Activated T-cell treated with anti-CD3 and anti-CD28 coated beads for 4 hours (primary cell): ENCODE measurements around the gene AAGAB.

Experiments
- DNase-seq: peaks from one replicate; pipeline ENCODE4 v3.0.0-alpha.2; 2020

Gene AAGAB

DNA sequence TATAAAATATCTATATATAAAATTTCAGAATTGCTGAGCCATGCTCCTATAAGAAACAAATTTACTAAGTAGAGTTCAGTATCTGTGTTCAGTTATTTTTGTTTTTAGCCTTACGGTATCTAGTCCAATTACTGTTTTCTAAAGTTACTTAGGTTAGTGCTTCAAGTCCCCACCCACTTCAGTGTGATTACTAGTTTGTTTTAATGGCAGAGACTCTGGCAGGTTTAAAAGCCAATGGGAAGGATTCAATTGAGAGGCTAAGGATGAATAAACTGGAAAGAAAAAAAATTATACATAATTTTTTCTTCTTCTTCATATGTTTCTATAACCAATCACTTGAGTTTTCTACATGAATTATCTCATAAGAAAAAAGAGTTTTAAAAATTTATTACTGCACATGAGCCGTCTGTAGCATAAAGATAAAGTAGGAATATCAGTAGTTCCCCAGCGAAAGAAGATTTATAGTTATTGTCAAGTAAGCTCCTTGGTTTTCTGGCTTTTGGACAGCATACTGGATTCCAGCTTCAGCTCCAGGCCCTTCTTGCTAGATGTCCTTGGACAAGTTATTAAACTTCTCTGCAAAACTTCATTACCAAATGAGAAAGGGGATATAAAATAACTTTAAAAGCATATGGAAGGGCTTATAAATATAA lies 46.8 kb downstream of the AAGAB start:
- DNase-seq = no peak

- no peak for DNase-seq
Measured at GRCh38 chr15:67202991-67203390, 51.5 kb downstream of the AAGAB start.

DNA sequence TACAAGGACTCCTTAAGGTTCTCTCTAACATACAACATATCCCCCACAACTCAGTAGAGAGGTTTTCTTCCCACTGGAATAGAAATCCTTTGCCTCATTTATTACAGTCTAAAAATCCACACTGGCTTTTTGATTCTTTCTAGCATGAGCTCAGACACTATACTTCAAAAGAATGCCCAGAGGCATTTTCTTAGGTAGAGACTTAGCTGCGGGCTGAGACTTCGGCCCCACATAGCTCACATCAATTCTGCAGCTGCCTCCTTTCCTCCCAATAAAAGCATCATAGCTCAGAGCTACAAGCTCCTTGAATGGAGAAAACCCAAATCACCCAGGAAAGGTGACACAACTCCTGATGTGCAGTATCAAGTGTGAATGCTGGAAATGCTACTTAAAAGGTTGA lies 52.4 kb downstream of the AAGAB start:
- no peak for DNase-seq

DNA sequence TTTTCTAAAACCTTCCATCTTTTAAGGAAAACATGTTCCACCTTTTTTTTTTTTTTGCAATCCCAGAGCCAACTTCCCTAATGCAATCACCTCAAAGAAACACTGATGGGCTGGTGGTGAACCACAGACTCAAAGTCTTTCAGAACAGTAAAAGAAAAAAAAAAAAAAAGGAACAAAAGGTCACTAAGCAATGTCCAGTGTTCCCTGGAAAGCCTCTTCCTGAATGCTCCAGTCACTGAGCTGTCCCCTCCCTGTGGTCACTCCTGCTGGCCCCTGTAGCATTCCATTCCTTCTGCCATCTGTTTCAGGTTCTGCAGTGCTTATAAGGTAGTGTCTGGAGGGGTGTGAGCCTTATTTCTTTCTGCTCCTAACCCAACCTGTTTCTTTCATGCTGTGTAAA lies 53.3 kb downstream of the AAGAB start:
- no peak for DNase-seq

GRCh38 chr15:67199881-67200763 lies 54.3 kb downstream of the AAGAB start:
- DNase-seq = no peak

GRCh38 chr15:67199391-67199790 lies 55.1 kb downstream of the AAGAB start:
- no peak for DNase-seq

DNA sequence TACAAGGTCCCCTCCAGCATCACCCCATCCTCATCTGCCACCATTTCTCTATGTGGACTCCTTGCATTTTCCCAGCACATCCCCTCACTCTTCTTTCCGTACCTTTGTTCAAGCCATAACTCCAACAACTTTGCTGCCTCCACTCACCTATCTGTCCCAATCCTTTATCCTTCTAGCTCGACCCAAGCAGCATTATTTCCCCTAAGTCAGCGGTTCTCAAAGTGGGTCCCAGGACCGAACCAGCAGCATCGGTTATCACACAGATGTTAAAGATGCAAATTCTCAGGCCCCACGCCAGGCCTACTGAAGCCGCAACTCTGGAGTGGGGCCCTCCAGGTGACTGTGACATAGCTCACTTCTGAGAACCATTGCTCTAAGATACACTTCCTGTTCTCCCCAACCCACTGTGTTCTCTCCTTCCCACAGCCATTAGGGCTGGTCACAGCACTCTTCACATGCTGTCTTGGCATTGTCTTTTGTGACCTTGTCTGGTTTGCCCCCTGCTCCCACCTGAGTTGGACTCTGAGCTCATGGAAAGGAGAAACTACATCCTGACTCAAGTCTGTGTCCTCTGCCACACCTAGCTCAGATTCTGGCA lies 56.2 kb downstream of the AAGAB start:
- DNase-seq = no peak

DNA sequence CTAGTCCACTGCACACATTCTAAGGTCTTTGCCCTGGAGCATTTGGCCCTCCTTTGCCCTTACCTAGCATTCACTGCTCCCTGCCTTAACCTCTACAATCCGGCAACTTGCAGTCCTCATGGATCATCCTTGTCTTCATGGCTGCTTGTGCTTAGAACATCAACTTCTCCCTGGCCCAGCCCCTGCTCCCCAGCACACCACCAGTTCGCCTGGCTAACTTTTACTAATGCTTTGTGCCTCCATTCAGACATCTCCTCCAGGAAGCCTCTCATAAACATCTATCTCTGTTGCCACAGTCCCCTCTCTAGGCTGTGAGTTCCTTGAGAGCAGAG lies 57.1 kb downstream of the AAGAB start:
- DNase-seq = no peak

- no peak for DNase-seq
Measured at GRCh38 chr15:67196672-67197363, 57.6 kb downstream of the AAGAB start.

GRCh38 chr15:67196222-67196621 lies 58.2 kb downstream of the AAGAB start:
- DNase-seq = no peak

DNA sequence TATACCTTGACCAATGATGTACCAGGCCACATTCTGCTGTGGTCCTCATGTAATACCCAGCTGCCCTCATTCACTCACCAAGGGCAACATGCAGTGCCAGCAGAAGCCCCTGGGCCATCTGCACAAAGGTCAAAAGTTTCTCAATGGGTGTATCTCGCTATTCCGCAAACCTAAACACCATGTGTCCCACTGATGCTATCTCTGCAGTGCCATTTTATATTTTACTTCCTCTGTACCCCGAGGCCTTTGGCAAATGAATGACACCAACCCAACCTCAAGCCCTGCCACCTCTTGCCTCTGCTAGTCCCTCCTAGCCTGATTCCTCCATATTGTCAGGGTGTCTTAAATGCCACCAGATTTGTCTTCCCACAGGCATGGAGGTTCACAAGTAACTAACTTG lies 59.2 kb downstream of the AAGAB start:
- no peak for DNase-seq

GRCh38 chr15:67194171-67195114 lies 60.0 kb downstream of the AAGAB start:
- no peak for DNase-seq

DNA sequence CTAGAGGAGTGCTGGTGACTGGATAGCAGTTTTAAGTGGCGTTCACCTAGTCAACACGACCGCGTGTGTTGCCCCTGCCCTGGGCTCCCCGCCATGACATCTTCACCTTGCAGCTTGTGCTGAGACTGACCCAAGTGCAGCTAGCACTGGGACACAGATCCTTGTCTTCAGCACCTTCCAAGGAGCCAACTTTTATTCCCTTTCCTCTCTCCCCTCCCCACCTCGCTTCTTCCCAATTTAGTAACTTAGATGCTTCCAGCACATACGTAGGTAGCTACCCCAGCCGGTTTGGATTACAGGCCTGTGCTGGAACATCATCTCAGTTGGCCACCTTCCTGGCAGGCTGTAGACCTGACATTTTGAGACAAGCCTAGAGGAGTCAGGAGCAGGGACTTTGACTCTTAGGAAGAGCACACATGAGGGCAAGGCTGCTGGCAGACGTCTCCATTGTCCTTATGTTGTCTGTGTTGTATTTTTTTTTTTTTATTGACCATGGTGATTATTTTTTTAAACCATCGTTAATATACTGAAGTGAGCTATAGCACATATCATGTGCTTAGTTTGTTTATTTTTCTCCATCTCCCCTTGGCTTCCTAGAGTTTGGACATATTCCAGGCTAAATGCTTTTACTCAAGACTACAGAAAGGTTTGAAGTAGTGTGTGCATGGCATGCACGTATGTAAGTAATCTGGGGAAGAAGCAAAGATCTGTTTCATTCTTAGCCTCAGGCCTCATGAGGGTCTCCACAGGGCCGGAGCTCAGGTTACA lies 61.1 kb downstream of the AAGAB start:
- DNase-seq = no peak

GRCh38 chr15:67192185-67192820 lies 62.2 kb downstream of the AAGAB start:
- DNase-seq = no peak

DNA sequence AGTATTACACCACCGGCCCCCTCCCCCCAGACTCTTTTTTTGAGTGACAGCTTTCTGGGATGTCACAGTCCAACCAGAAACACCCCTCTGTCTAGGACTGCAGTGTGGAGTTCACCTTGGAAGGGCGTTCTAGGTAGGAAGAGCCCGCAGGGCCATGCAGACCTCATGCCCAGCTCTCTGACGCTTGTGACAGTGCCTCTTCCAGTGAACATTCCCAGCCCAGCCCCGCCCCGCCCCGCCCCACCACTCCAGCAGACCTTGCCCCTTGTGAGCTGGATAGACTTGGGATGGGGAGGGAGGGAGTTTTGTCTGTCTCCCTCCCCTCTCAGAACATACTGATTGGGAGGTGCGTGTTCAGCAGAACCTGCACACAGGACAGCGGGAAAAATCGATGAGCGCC lies 63.6 kb downstream of the AAGAB start:
- no peak for DNase-seq

- no peak for DNase-seq
Measured at GRCh38 chr15:67190326-67190725, 64.1 kb downstream of the AAGAB start.

- DNase-seq = no peak
Measured at GRCh38 chr15:67189326-67190051, 65.0 kb downstream of the AAGAB start.

GRCh38 chr15:67188551-67189218 lies 65.8 kb downstream of the AAGAB start:
- no peak for DNase-seq

DNA sequence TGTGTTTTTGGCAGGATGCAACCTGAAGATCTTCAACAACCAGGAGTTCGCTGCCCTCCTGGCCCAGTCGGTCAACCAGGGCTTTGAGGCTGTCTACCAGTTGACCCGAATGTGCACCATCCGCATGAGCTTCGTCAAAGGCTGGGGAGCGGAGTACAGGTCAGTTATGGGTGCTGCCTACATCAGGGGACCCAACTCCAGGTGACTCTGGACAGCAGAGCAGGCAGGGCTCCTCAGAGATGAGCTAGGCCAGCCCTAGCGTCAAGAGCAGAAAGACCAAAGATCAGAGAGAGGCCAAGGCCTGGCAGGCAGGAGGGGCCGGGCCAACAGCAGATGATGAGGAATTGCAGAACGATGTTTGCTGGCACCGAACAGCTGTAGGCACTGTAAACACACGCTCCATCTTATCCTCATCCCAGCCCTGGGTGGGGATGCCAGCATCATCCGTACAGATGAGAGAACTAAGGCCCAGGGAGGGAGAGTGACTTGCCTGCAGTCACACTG lies 67.1 kb downstream of the AAGAB start:
- DNase-seq = no peak

- no peak for DNase-seq
Measured at GRCh38 chr15:67186688-67187087, 67.8 kb downstream of the AAGAB start.
